Activated CD4-positive, alpha-beta T cell treated with anti-CD3 and anti-CD28 coated beads for 24 hours (primary cell): ENCODE results near the gene CBLB.
"Not testable (repeated sequence)": the region's sequence is repeated elsewhere in the genome, so short reads cannot be mapped to it uniquely, and the experiment has no call there.

Experiments used
- DNase-seq, 2 donors: peaks; one replicate each; pipeline ENCODE4 v3.0.0-alpha.2; 2020; ENCODE audit warnings: low read depth in 2 of 2

The CBLB gene

DNA sequence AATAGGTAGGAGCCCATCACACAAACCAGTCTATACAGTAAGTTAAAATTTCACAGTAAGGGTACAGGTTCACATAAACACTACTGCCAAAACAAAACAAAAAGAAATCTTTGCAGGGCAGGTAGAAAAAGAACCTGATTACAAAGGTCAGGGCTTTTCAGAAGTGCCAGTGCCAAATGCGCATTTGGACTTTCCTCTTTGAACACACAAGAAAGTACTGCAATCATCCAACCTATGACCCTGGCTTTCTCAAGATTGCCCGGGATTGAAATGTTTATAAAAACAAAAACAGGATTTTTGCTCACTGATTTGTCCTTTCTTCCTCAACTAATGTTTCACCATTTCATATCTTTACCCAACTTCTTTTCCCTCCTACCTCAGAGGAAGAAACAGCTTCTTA lies 47.4 kb downstream of the CBLB start:
- no peak for DNase-seq

DNA sequence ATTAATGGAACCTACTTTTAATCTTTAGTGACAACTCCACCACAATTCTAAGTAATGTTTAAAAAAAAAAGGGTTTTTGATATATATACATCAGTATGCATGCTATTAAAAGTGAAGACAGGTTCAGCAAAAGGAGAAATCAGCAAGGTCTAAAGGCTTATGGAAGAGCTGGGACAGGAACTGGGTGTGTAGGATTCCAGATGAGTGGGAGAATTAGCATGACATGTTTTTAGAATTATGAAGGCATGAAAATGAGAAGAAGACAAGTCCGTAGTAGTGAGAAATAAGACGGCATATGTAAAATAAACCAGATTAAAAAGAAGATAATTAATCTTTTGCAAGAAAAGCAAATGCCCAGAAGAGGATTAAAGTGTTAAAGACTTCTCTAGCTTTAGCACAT lies 52.0 kb downstream of the CBLB start:
- DNase-seq = no peak

DNA sequence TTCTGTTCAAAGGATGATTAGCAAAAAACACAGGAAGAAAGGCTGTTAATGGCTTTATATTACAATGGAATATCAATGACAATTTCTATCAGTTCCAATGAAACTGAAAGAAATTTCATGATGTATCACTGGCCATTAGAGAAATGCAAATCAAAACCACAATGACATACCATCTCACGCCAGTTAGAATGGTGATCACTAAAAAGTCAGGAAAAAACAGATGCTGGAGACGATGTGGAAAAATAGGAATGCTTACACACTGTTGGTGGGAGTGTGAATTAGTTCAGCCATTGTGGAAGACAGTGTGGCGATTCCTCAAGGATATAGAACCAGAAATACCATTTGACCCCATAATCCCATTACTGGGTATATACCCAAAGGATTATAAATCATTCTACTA lies 53.5 kb downstream of the CBLB start:
- not testable (repeated sequence) for DNase-seq

DNA sequence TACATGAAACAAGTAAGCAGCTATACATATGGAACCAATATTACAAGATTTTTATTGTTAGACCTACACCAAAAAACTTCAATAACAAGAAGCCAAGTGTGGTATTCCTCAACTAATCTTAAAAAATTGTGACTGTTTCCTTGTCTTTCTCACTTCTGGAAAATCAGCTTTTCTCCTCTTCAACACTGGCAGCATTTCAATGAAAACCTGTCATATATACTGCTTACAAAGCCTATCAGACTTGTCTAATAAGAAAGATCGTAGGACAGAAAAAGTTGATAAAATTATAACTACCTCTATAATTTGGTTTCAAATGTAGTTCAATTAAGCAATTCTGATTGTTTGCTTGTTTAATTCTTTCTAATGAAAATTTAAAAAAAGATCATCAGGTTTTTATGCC lies 55.1 kb downstream of the CBLB start:
- no peak for DNase-seq

DNA sequence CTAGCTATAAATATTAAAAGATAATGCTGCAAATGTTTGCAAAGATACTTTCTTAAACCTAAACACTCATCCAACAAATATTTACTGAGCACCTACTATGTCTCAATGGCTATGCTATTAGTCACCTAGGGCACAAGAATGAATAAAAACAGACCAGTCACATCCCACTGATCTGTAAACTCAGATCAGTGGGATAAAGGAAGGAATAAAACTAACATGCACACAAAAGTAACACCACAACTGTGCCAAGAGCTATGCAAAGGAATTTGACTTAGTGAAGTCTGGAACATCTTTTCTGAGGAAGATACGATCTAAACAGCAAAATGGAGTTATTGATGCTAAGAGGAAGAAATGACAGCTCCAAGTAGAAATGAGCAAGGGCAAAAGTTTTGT lies 56.6 kb downstream of the CBLB start:
- no peak for DNase-seq

DNA sequence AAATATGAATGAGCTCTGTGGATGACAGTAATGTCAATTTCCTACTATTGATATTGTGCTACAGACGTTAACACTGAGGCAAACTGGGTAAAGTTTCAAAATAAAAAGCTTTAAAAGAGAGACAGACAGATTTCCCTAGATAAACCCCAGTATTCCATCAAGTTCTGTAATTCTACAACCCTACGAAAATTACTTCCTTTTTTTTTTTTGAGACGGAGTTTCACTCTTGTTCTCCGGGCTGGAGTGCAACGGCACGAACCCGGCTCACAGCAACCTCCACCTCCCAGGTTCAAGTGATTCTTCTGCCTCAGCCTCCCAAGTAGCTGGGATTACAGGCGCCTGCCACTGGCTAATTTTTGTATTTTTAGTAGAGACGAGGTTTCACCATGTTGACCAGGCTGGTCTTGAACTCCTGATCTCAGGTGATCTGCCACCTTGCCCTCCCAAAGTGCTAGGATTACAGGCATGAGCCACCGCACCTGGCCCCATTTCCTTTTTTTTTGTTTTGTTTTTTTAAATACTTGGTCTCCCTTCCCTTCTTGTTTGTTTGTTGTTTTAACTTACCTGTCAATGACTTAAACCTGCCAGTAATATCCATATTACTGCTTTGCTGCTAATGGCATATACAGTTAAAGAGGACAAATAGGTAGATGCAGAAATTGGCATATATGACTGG lies 57.2 kb downstream of the CBLB start:
- no peak for DNase-seq

DNA sequence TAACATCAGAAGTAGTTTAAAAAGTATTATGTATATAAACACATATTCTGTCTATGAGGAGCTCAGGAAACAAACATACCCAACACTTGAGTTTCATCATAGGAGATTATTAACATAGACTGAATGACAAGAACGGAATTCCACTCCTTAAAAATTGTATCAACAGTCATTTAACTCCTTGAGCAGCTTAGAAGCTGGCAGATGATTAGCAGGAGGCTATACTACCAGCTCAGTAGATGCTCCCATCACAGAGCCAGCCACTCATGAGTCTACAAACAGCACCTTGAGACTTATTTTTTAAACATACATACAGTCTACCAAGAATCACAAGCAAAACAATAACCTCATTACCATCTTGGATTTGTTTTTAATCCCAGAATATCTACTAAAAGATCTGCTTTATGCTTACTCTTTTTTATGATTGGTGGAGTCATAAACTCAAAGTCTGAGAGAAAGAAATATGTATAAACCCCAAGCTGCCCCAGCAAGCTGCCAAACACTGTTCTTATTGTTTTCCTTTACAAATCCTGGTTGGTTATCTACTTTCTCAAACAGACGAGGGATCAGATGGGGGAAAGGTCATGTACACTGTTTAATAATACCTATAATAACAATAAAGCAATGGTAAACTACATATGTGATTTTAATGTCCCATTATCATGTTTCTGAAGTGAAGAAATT lies 59.5 kb downstream of the CBLB start:
- DNase-seq = no peak

DNA sequence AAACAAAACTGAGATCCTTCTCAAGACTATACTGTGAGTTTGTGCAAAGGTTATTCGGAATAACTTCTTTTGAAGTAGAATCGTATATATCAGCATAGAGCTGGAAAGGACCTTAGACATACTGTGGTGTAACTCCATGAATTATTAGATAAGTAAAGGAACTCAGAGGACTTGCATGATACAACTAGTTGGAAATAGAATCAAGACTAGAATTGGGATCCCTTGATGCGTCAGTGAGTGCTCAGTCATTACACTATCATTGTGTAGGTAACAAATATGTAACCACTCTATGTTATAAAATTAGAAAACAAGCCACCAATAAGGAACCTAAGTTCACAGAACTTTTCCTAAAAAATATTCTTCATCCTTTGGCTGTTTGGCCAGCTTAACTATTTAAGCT lies 61.1 kb downstream of the CBLB start:
- DNase-seq = no peak

DNA sequence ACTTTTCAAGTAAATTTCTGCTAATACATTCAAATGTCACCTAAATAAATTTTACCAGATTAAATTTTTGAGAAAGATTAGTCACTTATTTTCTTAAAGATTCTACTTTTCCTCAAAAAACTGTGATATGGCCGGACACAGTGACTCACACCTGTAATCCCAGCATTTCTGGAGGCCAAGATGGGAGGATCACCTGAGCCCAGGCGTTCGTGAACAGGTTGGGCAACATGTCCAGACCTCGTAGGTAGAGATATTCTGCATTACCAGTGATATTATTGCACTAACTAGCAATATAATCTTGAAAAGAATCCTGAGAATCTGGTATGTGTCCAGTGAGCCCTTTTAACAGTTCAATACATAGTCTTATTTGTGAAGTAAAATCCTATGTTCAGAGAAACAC lies 61.7 kb downstream of the CBLB start:
- no peak for DNase-seq

DNA sequence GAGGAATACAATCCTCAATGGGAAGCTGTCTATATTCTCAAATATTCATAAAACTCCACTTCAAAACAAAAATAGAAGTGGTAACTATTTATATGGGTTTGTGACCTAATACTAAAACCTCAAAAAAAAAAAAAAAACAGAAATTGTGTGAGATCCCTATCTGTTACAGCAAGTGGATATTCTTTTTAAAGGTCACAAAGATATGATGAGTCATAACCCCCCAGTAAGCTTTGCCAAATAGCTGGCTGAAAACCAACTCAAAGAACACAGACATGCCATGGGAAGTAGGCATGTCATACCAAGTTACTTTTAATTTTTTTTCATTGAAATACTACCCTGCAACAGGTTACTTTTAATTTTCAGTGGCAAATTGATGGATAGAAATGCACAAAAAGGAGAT lies 62.5 kb downstream of the CBLB start:
- no peak for DNase-seq

DNA sequence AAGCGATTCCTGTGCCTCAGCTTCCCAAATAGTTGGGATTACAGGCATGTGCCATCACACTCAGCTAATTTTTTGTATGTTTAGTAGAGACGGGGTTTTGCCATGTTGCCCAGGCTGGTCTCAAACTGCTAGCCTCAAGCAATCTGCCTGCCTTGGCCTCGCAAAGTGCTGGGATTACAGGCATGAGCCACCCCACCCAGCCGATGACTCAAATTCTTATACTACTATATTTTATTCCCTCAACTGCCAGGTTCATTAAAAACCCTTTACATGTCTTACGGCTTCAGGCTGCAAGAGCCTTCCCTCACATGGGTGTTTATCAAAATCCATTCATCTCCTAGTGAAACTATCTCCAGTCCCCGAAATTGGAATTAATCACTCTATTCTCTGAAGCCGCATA lies 63.4 kb downstream of the CBLB start:
- no peak for DNase-seq

DNA sequence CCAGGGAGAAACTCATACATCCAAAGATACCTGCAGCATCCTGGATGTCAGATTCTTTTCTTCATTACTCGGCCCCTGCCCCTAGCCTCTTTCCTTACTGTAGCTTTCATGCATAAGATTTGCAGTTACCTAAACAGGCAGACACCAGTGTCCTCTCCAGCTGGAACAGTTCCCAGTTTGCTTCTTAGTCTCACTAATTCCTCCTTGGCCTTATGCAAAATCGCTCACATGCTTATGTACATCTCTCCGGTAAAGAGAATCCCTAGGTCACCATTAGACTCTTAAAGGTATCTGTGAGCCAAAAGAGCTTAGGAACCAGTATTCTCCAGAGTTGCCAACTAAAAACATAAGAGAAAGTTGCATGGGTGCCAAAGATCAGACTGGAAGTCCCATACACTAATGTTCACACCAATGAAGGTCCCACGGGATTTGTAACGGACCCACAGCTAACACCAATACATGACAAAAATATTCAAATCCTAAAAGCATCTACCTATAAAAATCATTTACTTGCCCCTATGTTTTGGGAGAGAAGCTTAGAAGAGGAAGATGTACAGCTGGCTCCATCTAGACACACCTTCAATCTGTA lies 66.6 kb downstream of the CBLB start:
- DNase-seq = no peak

DNA sequence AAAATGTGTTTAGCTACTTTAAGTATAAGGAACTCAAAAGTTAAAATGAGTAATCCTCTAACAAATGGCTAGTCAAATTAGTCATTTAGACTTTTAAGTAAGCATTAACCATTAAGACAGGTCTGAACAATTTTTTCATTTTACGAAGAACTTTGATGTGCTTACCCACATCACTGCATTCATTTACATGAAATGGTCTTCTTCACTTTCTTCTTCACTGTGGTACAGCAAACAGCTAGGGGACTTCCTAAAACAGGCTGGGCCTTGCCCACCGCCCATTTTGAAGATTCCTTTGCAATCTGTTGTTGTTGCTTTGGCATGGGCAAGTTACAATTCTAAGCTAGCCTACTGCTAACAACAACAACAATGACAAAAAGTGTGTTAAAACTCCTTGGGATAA lies 67.4 kb downstream of the CBLB start:
- DNase-seq = no peak

DNA sequence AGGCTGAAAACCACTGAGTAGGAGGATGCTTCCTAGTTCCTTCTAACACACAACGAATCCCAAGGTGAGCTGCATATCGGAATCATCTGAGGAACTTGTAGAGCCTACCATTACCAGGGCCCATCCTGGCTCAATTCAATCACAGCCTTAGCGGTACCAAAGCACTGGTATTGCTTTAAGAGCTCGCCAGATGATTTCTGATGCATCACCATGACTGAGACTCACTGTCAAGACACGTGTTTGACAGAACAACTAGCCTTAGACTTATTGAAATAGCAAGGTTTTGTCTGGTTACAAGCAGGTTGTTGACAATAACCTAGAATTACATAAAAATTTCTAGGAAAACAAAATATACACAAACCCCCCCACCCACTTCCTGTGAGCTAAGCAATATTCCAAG lies 68.5 kb downstream of the CBLB start:
- DNase-seq = no peak

DNA sequence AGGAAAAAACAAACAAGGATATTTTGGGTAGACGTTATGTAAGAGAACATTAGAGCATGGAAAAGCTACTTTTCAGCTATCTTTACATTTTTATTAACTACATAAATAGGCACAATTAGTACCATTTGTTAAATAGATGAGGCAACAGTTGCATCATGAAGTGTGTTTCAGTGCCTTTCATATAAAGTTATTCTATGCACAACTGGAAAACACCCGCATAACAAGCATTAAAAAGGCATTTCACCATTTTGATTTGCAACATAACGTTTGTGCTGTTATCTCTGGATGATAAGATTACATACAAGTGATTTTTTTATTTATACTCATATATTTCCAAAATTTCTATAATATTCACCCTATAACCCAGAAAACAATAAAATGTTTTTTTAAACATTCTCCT lies 69.5 kb downstream of the CBLB start:
- DNase-seq = no peak

DNA sequence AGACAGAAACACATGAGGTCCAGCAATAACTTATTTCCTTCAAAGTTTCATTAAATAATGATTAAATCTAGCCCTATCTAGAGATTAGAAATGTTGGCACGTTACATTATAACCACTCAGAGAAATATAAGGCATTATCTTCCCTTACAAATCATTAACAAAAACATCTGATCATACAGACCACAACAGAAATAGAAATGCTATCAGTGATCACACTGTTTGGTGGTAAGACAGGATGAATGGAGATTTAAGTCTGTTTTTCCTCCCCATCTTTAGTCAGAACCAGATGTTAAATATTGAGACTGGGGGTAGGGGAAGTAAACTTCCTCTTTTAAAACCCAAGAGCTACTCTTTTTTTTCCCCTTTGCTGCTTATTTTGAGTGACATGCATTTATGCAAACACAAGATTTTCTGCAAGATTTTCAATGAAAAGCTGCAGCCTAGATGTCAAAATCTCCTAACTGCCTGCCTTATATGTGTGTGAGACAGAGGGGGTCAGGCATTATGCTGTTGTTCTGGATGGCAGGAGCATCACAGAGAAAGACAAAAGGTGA lies 70.4 kb downstream of the CBLB start:
- no peak for DNase-seq

DNA sequence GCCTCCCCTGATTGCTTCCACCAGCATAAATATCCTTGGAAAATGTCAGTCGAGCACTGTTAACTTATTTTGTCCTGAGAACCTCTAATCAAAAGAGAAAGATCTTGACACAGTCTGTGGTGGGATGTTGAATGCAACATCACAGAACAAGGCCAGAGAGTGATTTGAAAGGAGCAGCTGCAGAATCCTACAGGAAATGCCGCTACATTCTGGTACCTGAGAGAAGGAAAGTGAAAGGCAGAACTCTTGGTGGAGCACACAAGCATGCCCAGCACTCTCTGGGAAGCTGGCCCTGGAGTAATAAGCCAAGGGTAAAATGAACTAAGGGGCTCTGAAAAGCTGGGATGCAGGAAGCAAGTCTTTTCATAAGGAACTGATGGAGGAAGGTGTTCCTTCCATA lies 75.8 kb downstream of the CBLB start:
- DNase-seq = no peak

DNA sequence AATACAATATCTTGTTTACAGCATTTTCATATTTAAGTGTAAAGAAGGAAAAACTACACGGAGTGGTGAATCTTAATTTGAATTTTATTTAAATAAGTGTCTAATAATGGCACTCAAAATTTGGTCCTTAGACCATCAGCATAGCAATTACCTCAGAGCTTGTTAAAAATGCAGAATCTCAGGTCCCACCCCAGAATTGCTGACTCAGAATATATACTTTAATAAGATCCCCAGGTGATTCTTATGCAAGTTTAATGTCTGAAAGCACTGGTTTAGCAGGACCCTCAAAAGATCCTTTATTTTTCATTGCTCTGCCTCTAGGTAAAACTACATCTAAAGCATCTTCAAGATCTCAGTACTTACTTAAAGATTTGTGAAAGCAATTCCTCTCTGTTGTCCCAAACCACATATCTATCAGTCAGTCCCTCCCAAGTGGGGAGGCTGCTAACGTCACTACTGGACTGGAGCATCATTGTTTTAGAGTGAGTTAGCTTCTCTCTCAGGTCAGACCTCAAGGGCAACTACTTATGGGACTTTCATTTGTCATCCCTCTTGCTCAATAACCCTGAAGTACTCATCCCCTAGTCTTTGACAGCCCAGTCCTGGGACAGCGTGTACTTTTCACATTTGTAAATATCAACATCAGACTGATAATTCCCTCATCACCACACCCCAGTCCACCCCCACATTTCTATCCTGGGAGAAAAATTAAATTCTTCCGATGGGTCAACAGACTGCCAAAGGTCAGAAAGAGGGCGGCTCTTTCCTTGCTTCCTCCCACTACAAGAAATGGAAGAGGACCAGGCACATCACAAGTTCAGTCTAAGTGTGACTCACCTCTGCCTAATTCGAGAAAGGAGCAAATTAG lies 76.7 kb downstream of the CBLB start:
- no peak for DNase-seq

DNA sequence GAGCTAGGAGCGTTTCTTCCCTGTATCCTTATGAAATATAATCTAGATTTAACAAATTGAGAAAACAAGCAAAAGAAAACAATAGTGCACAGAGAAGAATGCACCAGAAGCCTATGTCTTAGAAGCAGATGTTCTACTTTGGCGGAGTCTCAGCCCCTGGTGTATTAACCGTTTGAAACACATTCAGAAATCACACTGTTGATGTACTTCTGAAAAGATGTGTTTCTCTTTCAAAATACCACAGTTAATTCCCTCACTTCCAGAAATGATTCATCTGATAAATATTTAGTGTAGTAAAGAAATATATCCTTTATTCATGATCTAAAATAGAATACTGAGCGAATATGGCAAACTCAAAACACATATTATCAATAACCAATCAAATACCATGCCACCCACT lies 77.7 kb downstream of the CBLB start:
- DNase-seq = no peak

DNA sequence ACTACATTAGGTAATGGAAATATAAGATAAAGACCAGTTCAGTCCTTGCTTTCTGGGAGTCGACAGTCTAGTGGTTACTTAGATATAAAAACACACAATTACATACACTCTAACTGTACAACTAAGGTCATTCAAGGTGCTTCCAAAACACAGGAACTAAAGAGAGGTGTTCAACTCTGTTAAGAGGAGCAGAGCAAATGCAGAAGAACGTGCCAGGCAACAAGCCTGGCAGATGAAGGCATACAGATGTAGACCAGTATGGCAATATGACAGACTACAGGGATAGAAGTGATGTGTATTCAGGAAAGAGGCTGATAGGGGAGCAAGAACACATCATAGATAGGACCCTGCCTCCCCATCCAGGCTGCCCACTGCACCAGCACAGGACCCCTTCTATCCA lies 78.3 kb downstream of the CBLB start:
- DNase-seq = no peak

DNA sequence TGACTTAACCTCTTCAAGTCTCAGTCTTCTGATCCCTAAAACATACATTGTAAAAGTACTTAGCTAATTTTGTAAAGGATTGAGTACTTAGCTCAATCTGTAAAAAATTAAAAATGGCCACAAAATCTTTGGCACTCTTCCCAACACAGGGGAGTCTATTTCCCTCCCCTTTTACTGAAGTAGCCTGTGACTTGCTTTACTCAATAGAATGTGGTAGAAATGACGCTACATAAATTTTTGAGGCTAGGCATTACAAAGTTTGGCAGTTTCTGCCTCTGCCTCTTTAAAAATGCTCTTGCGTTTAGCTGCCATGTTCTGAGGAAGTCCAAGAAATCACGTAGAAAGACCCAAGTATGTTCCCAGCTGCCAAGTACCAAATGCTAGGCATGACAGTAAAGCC lies 80.2 kb downstream of the CBLB start:
- DNase-seq = no peak

DNA sequence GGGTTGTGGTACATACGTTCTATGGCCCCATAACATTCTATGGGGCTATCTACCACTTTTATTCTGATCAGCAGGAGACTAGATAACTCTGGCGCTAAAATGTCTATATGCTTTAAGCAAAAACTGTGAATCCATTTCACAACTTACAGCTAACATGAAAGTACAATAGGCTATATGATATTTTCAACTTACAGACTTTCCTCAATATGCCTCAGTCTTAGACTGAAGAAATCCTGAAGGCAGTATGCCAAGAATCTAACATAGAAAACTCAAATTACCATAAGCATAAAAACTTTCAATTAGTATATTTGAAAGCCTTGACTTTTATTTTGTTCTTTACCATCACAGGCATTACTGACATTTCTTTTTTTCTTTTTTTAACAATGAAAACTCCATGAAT lies 81.4 kb downstream of the CBLB start:
- DNase-seq = no peak
